ENCODE data around the gene PSMD6. TPM values are rescaled to one million over a fixed set of nuclear protein-coding genes. Genes with fewer than 3 reads are reported as not detected.
A peak's percentile ranks its signal among the peaks of the same experiment; 100 is the strongest.

PSMD6 gene
- total and polyA plus RNA-seq, 12 donors: 39.0 to 103 (median 86.3) TPM

- 27 to 47% methylated on average over 11 of the region's 11 CpGs for WGBS, 2 donors
- peak in 4 of 8 donors; percentile 21 to 71 (median 45) for ATAC-seq
- intact Hi-C loops (cut with DNase I): no loop called here
These were observed 52.4 kb downstream of the PSMD6 start for GRCh38 chr3:63970631-63971475.

GRCh38 chr3:63969876-63970275 lies 53.4 kb downstream of the PSMD6 start:
- Histone ChIP-seq H3K36me3 (peaks cover 0 to 14% (median 0%) of the 10 kb centered on the region in 9 donors), H3K4me3 (peak overlapping the region in 1 of 10 donors; percentile 47), H3K27ac (peak overlapping the region in 1 of 10 donors; percentile 84), H3K4me1 (peaks cover 0 to 79% (median 66%) of the 10 kb centered on the region in 9 donors), H3K9me3 (no peaks in the 10 kb centered on the region), H3K27me3 (no peaks in the 10 kb centered on the region)
- ATAC-seq: peak in 4 of 8 donors; percentile 23 to 83 (median 57)
- 38 to 44% methylated on average over 2 of the region's 2 CpGs for WGBS, 2 donors
- TF ChIP-seq CTCF (IDR thresholded peaks at IDR 0.05): no peak
- intact Hi-C loops (cut with DNase I): loop anchor here in 1 of 10 donors (10.0 kb wide), 1 partner anchor 55 kb away; the partner anchor contains the start of gene SCAANT1
- DNase-seq: no peak

More at GRCh38 chr3:63970631-63971475, 52.4 kb downstream of the PSMD6 start:
- Histone ChIP-seq H3K9me3 (no peaks in the 10 kb centered on the region), H3K27me3 (no peaks in the 10 kb centered on the region), H3K4me1 (peaks cover 0 to 80% (median 66%) of the 10 kb centered on the region in 9 donors), H3K4me3 (no peak overlapping the region), H3K27ac (peak overlapping the region in 3 of 10 donors; percentile 16 to 84 (median 38)), H3K36me3 (peaks cover 0 to 14% (median 0%) of the 10 kb centered on the region in 9 donors)
- no peak for DNase-seq
- TF ChIP-seq CTCF (IDR thresholded peaks at IDR 0.05): no peak

- Histone ChIP-seq H3K27ac (peak overlapping the region in 7 of 10 donors; percentile 13 to 84 (median 44)), H3K4me3 (peak overlapping the region in 7 of 10 donors; percentile 3 to 48 (median 47)), H3K36me3 (peaks cover 0 to 12% (median 0%) of the 10 kb centered on the region in 9 donors), H3K9me3 (no peaks in the 10 kb centered on the region), H3K4me1 (peaks cover 0 to 81% (median 70%) of the 10 kb centered on the region in 9 donors), H3K27me3 (no peaks in the 10 kb centered on the region)
- DNase-seq: no peak
- intact Hi-C loops (cut with DNase I): loop anchor here in 1 of 10 donors (10.0 kb wide), 1 partner anchor 54 kb away; the partner anchor contains the start of gene SCAANT1
- no peak for TF ChIP-seq CTCF (IDR thresholded peaks at IDR 0.05)
- WGBS, 2 donors: 67 to 77% methylated on average over 3 of the region's 3 CpGs
- no peak for ATAC-seq
These were observed 54.5 kb downstream of the PSMD6 start for GRCh38 chr3:63968612-63969350.
